Subcutaneous abdominal adipose tissue (tissue), 5 donors: Measurements from ENCODE around the gene AZIN2.

ENCODE experiments used
- H3K27ac ChIP-seq: one replicate; pipeline ENCODE4 v1.7.0; 2013; ENCODE audit warnings: low read depth, mild to moderate bottlenecking, inconsistent platforms, low read length, moderate library complexity
- H3K27me3 ChIP-seq, 5 donors: one replicate each; pipeline ENCODE4 v1.7.0; 2013; ENCODE audit warnings: low read length in 5 of 5, inconsistent platforms in 1 of 5; ENCODE audit not compliant: control insufficient read depth in 5 of 5, insufficient read depth in 4 of 5
- H3K36me3 ChIP-seq, 5 donors: one replicate each; pipeline ENCODE4 v1.7.0; 2013; ENCODE audit warnings: low read length in 5 of 5; ENCODE audit not compliant: control insufficient read depth in 5 of 5, insufficient read depth in 5 of 5
- H3K4me1 ChIP-seq, 5 donors: one replicate each; pipeline ENCODE4 v1.7.0; 2013; ENCODE audit warnings: low read length in 5 of 5, mild to moderate bottlenecking in 3 of 5, moderate library complexity in 1 of 5; ENCODE audit not compliant: control insufficient read depth in 5 of 5, insufficient read depth in 5 of 5
- H3K4me3 ChIP-seq, 5 donors: one replicate each; pipeline ENCODE4 v1.7.0; 2013; ENCODE audit warnings: low read length in 5 of 5, low read depth in 1 of 5
- H3K9ac ChIP-seq, 5 donors: one replicate each; pipeline ENCODE4 v1.7.0; 2013; ENCODE audit warnings: low read length in 5 of 5, mild to moderate bottlenecking in 4 of 5, moderate library complexity in 3 of 5
- H3K9me3 ChIP-seq, 5 donors: one replicate each; pipeline ENCODE4 v1.7.0; 2013; ENCODE audit warnings: low read length in 5 of 5; ENCODE audit not compliant: control insufficient read depth in 5 of 5
- donor health status: healthy.
- donor health status: healthy.
- donor health status: healthy.
- donor health status: healthy.
- donor health status: healthy.

The AZIN2 gene

DNA sequence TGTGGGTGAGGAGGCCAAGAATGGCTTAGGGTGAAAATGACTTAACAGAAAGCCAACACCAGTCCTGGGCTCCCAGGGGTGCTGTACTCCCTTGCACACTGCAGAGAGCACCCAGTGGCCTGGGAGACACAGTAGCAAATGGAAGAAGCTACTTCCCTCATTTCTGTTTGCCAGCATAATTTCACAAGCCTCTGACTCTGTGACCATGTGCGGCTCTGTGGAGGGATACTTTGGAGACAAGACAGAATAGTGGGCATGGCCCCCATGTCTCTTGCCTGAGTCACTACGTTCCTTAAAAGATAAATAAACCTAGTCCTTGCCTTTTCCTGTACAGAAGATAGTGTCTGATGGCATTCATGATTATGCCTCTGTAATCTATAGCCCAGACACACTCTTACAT is 62.7 kb downstream of the AZIN2 start:
- Histone ChIP-seq H3K4me3 (no peak overlapping the region), H3K9me3 (no peaks in the 10 kb centered on the region), H3K36me3 (peaks cover 0 to 21% (median 12%) of the 10 kb centered on the region in 5 donors), H3K27ac (no peak overlapping the region), H3K27me3 (no peaks in the 10 kb centered on the region), H3K4me1 (peaks cover 4 to 27% (median 18%) of the 10 kb centered on the region in 5 donors), H3K9ac (no peak overlapping the region)

DNA sequence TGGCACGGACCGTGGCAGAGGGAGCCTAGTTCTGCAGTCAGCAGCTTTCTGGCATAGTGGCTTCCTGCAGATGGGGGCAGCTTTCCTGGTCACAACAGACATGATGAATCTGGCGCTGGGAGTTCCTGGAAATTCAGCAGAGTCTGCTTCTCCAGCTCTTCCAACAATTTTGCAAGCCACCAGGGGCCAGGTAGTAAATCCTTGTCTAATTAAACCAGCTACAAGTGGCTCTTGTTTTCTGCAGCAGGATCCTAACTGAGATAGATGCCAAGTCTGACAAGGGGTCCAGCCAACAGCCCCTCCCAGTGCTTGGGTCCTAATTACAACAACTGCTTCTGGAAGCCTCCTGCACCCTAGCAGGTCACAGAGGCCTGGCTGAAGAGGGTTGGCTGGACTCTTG is 65.0 kb downstream of the AZIN2 start:
- Histone ChIP-seq H3K9ac (no peak overlapping the region), H3K4me3 (no peak overlapping the region), H3K9me3 (no peaks in the 10 kb centered on the region), H3K27ac (no peak overlapping the region), H3K4me1 (peaks cover 4 to 27% (median 18%) of the 10 kb centered on the region in 5 donors), H3K36me3 (peaks cover 0 to 21% (median 12%) of the 10 kb centered on the region in 5 donors), H3K27me3 (no peaks in the 10 kb centered on the region)

DNA sequence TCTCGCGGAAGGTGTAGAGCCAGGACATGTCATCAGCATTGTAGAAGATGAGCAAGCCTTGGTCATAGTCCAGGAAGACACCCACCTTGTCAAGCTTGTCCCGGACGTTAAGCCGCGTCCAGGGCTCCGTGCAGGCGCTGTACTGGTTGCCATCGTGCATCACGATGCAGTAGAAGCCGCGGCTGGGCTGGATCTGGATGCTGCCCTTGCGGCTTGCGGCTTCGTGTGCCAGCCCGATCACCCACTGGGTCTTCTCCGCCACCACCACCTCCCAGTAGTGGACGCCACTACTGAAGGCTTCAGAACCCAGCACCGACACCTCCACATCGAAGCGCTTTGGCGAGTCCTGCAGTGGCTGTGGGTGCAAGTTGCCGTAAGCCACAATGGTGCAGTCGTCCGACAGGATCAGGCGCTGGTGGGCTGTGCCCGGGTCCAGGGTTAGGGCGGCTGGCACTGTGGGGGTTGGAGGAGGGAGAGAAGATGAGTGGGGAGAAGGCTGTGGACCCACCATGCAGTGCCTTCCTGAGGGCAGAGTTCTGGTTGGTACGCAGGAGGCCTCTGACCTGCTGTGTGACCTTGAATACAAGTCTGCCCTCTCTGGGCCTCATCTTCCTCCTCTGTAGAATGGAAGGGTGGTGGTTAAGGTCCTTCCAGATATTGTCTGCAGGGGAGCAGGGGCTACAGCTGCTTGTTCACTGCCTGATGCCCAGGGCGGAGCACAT is 66.5 kb downstream of the AZIN2 start:
- Histone ChIP-seq H3K27me3 (no peaks in the 10 kb centered on the region), H3K36me3 (peaks cover 0 to 21% (median 12%) of the 10 kb centered on the region in 5 donors), H3K4me1 (peaks cover 5 to 26% (median 22%) of the 10 kb centered on the region in 5 donors), H3K27ac (no peak overlapping the region), H3K9me3 (no peaks in the 10 kb centered on the region), H3K9ac (no peak overlapping the region), H3K4me3 (no peak overlapping the region)

DNA sequence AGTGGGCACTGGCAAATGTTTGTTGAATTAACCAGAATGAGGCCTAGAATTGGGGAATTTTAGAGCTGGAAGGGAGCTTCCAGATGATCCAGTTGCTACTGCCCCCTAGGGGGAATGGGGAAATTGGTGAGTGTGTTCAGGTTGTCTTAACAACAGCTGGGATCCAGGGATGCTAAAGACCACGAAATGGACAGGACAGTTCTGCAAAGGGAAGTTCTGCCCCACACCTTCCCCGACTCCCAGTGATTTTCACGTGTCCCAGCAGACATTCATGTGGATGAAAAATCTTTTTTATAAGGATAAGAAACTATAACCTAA is 67.0 kb downstream of the AZIN2 start:
- H3K4me1 ChIP-seq, result peaks cover 3 to 24% (median 18%) of the 10 kb centered on the region in 5 donors
- H3K9me3 ChIP-seq, result no peaks in the 10 kb centered on the region
- H3K4me3 ChIP-seq, result no peak overlapping the region
- H3K36me3 ChIP-seq, result peaks cover 0 to 21% (median 12%) of the 10 kb centered on the region in 5 donors
- no peak overlapping the region for H3K27ac ChIP-seq
- no peak overlapping the region for H3K9ac ChIP-seq
- no peaks in the 10 kb centered on the region for H3K27me3 ChIP-seq

DNA sequence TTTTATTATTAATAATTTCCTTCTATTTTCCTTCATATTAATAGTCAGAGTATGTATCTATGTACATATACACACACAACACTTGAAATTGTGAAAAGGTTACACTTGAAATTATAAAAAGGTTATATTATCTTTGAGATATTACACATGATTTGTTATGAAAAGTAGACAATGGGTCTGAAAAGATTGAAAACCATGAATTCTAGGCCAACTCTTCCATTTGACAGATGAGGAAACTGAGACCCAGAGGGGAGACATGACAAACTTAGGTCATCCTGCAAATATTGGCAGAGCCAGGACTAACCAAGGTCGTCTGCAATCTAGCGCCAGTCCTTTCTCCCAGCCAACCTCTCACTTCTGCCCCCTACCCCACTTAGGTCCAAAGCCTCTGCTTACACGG is 67.7 kb downstream of the AZIN2 start:
- Histone ChIP-seq H3K4me1 (peaks cover 1 to 24% (median 16%) of the 10 kb centered on the region in 5 donors), H3K27ac (no peak overlapping the region), H3K4me3 (no peak overlapping the region), H3K27me3 (no peaks in the 10 kb centered on the region), H3K9me3 (no peaks in the 10 kb centered on the region), H3K36me3 (peaks cover 0 to 21% (median 12%) of the 10 kb centered on the region in 5 donors), H3K9ac (no peak overlapping the region)

DNA sequence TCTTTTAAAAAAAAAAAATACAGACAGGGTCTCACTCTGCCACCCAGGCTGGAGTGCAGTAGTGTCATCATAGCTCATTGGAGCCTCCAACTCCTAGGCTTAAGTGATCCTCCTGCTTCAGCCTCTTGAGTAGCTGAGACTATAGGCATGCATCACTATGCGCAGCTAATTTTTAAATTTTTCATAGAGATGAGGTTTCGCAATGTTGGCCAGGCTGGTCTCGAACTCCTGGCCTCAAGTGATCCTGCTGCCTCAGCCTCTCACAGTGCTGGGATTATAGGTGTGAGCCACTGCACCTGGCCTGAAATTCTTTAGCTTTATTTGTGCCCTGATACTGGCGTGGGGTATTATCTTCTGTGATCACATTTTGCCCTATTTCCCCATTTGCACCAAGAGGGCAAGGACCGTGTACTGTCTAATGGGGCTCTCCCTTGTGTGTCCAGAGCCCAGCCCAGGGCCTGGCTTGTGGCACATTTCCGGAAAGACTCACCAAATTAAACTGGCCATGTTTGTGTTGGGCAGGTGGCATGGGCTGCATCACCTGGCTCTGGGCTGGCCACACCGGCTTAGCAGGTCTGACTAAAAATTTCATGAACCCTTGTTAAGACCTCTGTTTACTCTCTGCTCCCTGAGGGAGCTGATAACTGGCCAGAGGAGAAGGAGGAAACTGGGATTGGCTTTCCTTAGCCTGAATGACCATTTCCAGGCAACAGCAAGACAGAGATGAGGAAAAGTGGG is 68.7 kb downstream of the AZIN2 start:
- Histone ChIP-seq H3K4me1 (peaks cover 1 to 28% (median 13%) of the 10 kb centered on the region in 5 donors), H3K4me3 (no peak overlapping the region), H3K27me3 (no peaks in the 10 kb centered on the region), H3K36me3 (peaks cover 0 to 21% (median 12%) of the 10 kb centered on the region in 5 donors), H3K9ac (no peak overlapping the region), H3K9me3 (no peaks in the 10 kb centered on the region), H3K27ac (no peak overlapping the region)

DNA sequence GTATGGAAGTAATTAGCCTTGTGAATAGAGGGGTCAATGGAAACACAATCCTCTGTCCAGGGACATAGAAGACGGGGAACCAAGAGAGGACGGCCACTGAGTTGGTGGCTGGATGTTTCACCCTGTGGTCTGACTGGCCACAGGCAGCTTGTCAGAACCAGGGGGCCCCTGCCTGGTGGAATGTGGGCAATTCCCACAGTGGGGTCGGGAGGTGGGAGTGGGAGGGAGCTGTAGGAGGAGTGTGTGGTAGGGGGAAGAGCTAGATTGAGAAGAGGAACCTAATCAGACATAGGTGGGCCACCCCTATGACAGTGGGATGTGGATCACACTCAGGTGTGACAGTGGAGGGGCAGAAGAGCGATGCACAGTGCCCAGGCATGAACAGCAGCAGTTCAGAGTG is 69.6 kb downstream of the AZIN2 start:
- no peak overlapping the region for H3K4me3 ChIP-seq
- H3K9me3 ChIP-seq, result no peaks in the 10 kb centered on the region
- no peak overlapping the region for H3K9ac ChIP-seq
- H3K4me1 ChIP-seq, result peaks cover 1 to 28% (median 13%) of the 10 kb centered on the region in 5 donors
- H3K27me3 ChIP-seq, result no peaks in the 10 kb centered on the region
- H3K27ac ChIP-seq, result no peak overlapping the region
- H3K36me3 ChIP-seq, result peaks cover 0 to 21% (median 12%) of the 10 kb centered on the region in 5 donors

DNA sequence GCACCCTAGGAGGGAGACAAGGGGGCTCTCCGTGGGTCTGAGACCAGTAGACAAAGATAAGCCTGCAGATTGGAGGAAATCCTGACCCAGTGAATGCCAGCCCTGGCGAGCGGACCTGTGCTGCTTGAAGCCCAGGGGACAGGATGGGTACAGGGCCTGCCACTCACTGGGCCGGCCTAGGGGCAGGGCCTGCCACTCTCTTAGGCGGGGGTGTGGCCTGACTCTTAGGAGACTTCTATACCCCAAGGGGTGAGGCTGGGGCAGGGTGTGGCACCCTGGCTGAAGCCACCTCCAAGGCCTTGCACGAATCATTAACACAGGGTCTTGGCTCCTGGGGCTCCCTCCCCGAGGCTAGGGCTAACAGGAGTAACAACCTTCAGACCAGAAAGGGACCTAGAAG is 70.2 kb downstream of the AZIN2 start:
- H3K9ac ChIP-seq, result no peak overlapping the region
- H3K9me3 ChIP-seq, result no peaks in the 10 kb centered on the region
- no peaks in the 10 kb centered on the region for H3K27me3 ChIP-seq
- peaks cover 0 to 18% (median 12%) of the 10 kb centered on the region in 5 donors for H3K36me3 ChIP-seq
- H3K27ac ChIP-seq, result no peak overlapping the region
- H3K4me3 ChIP-seq, result no peak overlapping the region
- peaks cover 1 to 31% (median 10%) of the 10 kb centered on the region in 5 donors for H3K4me1 ChIP-seq

DNA sequence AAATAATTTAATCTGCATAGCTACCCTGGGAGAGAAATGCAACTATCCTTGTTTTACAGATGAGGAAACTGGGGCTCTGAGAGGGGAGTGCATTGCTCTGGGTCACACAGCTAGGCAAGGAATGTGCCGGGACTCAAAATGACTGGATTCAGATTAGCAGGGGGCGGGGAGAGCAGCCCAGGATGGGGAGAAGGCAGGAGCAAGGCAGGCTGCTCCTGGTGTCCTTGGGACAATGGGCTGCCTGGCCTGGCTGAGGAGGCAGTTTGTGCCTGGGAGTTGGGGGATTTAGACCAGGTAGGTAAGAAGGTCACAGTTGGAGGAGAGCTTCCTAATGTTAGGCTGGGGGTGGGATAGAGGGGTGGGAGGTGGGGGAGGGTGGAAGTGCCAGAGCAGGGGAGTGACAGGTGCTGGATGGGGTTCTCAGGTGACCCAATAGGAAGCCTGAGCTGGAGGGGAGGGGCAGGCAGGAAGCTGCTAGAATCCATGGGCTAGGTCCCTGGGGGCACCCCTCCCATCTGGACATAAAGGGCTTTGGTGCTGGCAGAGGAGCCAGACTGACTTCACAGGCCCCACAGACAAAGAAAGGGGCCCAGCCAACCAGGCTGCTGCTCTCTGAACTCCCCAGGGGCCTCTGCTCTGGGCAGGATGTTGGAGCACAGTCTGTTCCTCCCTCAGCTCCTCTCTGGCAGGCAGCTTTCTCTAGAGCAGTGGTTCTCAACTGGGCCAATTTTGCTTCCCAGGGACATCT is 71.9 kb downstream of the AZIN2 start:
- Histone ChIP-seq H3K4me3 (no peak overlapping the region), H3K27me3 (no peaks in the 10 kb centered on the region), H3K9ac (no peak overlapping the region), H3K36me3 (peaks cover 0 to 3% (median under 1%) of the 10 kb centered on the region in 5 donors), H3K9me3 (no peaks in the 10 kb centered on the region), H3K4me1 (peaks cover 3 to 36% (median 13%) of the 10 kb centered on the region in 5 donors), H3K27ac (no peak overlapping the region)

DNA sequence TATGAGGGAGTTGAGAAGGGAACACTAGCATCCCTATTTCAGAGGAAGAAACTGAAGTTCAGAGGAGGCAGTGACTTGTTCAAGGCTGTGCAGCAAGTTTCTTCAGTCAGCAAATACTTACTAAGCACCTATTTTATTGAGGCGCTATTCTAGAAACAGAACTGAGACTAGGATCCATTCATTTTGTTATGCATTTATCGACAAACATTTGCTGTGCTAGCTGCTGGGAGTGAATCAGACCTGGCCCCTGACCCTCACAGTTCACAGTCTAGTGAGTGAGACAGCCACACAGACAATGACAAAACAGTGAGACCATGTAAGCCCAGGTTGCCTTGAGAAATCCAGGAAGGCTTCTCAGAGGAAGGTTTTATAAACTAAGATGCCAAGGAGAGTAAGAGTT is 72.7 kb downstream of the AZIN2 start:
- peaks cover 3 to 36% (median 13%) of the 10 kb centered on the region in 5 donors for H3K4me1 ChIP-seq
- H3K36me3 ChIP-seq, result peaks cover 0 to 8% (median 6%) of the 10 kb centered on the region in 5 donors
- no peak overlapping the region for H3K9ac ChIP-seq
- no peak overlapping the region for H3K27ac ChIP-seq
- no peaks in the 10 kb centered on the region for H3K27me3 ChIP-seq
- H3K4me3 ChIP-seq, result no peak overlapping the region
- H3K9me3 ChIP-seq, result no peaks in the 10 kb centered on the region
